OCI-LY7 (cell line): ENCODE measurements around the gene ARHGAP23.

Experiments used
- EZH2phosphoT487 ChIP-seq: fragments of 200-600 bp; sonication (generic); IDR thresholded peaks from 2 replicates; pipeline ENCODE4 v1.6.1; 2018; ENCODE audit warnings: low read depth, borderline replicate concordance, mild to moderate bottlenecking, mixed run types, antibody characterized with exemption, low read length, moderate library complexity, mixed read lengths
- TF ChIP-seq, protein P1 (sequence below): fragments of 200-600 bp; sonication (generic); conservative IDR thresholded peaks from 2 replicates; pipeline ENCODE4 v1.5.1; 2014; ENCODE audit warnings: mild to moderate bottlenecking, antibody characterized with exemption, low read length, moderate library complexity, mixed read lengths

DNA sequence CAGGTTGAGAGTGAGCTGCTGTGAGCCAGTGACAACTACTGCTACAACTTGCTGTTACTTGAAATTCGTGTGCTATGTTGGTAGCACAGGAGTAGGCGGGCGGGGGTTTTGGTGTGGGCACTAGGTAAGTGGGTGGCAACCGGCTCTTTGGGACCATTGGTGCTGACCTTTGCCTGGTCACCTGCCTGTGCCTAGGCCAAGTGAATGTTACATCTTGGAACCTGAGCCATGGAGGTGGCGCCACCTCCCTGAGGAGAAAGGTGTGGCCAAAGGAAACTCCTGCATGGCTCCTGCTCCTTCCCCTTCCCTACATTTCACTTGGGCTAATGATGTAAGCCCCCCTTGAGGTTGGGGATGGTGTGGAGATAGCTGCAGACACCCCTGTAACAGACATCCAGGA, 25.4 kb upstream of the ARHGAP23 start:
- TF ChIP-seq, protein P1, sequence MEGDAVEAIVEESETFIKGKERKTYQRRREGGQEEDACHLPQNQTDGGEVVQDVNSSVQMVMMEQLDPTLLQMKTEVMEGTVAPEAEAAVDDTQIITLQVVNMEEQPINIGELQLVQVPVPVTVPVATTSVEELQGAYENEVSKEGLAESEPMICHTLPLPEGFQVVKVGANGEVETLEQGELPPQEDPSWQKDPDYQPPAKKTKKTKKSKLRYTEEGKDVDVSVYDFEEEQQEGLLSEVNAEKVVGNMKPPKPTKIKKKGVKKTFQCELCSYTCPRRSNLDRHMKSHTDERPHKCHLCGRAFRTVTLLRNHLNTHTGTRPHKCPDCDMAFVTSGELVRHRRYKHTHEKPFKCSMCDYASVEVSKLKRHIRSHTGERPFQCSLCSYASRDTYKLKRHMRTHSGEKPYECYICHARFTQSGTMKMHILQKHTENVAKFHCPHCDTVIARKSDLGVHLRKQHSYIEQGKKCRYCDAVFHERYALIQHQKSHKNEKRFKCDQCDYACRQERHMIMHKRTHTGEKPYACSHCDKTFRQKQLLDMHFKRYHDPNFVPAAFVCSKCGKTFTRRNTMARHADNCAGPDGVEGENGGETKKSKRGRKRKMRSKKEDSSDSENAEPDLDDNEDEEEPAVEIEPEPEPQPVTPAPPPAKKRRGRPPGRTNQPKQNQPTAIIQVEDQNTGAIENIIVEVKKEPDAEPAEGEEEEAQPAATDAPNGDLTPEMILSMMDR = peak; percentile 47
- no peak for TF ChIP-seq EZH2phosphoT487
